Testis (tissue), 2 donors: ENCODE data around the gene CBLC.

Source experiments
- CTCF ChIP-seq, 3 experiments: fragments of 450-650 bp in 2 of 3; fragments of 200-600 bp in 1 of 3; sonication (generic) in 1 of 3; IDR thresholded peaks; one replicate each; pipeline ENCODE4 v1.5.1; 2016 to 2019; ENCODE audit warnings: antibody characterized with exemption in 3 of 3, mild to moderate bottlenecking in 2 of 3, moderate library complexity in 1 of 3
- POLR2A ChIP-seq: fragments of 450-650 bp; IDR thresholded peaks from one replicate; pipeline ENCODE4 v1.6.1; 2017; ENCODE audit warnings: antibody characterized with exemption, mild to moderate bottlenecking, moderate library complexity

GRCh38 chr19:44752123-44752815 lies 25.4 kb upstream of the CBLC start:
- no peak for TF ChIP-seq POLR2A
- TF ChIP-seq CTCF (IDR thresholded peaks at IDR 0.05) = no peak
